Spinal cord (tissue), 10 donors: ENCODE measurements around the gene OR11A1. TPM values are rescaled to one million over a fixed set of nuclear protein-coding genes. Genes with fewer than 3 reads are reported as not detected.
A peak's percentile ranks its signal among the peaks of the same experiment; 100 is the strongest.

Experiments used
- DNase-seq, 6 donors: peaks; one replicate each; pipeline versions ENCODE4 v3.0.0 to v3.0.0-alpha.2; 2013 to 2015; ENCODE audit warnings: low spot score in 6 of 6, low read depth in 4 of 6
- H3K27ac ChIP-seq: one replicate; pipeline ENCODE4 v1.5.1; 2013; ENCODE audit warnings: low read depth, low read length, control low read depth
- H3K27me3 ChIP-seq: one replicate; pipeline ENCODE4 v1.6.1; 2013; ENCODE audit warnings: low read length; ENCODE audit not compliant: control insufficient read depth, insufficient read depth
- H3K36me3 ChIP-seq: one replicate; pipeline ENCODE4 v1.6.1; 2013; ENCODE audit warnings: low read length; ENCODE audit not compliant: control insufficient read depth, insufficient read depth
- H3K4me1 ChIP-seq: one replicate; pipeline ENCODE4 v1.6.1; 2013; ENCODE audit warnings: low read length; ENCODE audit not compliant: control insufficient read depth, insufficient read depth
- H3K4me3 ChIP-seq: one replicate; pipeline ENCODE4 v1.5.1; 2013; ENCODE audit warnings: low read depth, low read length, control low read depth
- H3K9me3 ChIP-seq: one replicate; pipeline ENCODE4 v1.6.1; 2013; ENCODE audit warnings: low read length; ENCODE audit not compliant: control insufficient read depth, insufficient read depth
- WGBS: methylation state at CpG from one replicate; pipeline ENCODE4 v1.1.5; 2013; ENCODE audit warnings: missing lambda C conversion rate; ENCODE audit not compliant: insufficient coverage; 5-methylcytosine and 5-hydroxymethylcytosine counted together
- polyA plus RNA-seq, 2 donors: library from polyadenylated mRNA; unstranded; fragments of 120-200 nt; gene quantifications; one replicate each; pipeline ENCODE4 v1.2.1, GENCODE V29; 2013; ENCODE audit not compliant: insufficient read length in 2 of 2
- total RNA-seq, 2 donors: library from RNA; depleted of rRNA in 1 of 2; stranded (reverse); fragments of 120-200 nt in 1 of 2; fragments of >200 nt in 1 of 2; gene quantifications; one replicate each; pipeline versions ENCODE4 v1.2.3 to v1.2.4, GENCODE V29; 2013 to 2014
- donor health status: healthy.

The OR11A1 gene
- total and polyA plus RNA-seq, 4 donors: not detected

DNA sequence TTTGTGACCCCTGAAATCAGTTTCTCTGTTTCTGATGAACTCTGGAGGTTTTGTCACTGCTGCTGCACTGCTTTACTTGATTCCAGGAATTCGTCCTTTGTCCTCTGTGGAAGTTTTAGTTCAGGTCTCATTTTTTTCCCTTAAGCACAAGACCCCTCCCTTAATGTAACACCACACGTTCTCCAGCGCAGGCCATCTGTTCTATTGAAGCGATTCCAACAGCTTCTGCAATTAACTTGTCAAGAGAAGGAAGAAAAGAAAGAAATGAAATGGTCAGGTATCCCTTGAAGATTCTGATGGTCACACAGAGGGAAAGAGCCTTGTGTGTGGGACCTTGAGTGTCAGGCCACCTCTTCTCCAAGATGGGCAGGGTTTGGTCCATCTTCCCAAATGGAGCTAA, 38.7 kb upstream of the OR11A1 start:
- no peak overlapping the region for H3K27ac ChIP-seq

GRCh38 chr6:29494131-29494530, 37.3 kb upstream of the OR11A1 start:
- Histone ChIP-seq H3K36me3 (no peaks in the 10 kb centered on the region), H3K27ac (no peak overlapping the region), H3K9me3 (no peaks in the 10 kb centered on the region), H3K27me3 (no peaks in the 10 kb centered on the region), H3K4me3 (no peak overlapping the region), H3K4me1 (no peaks in the 10 kb centered on the region)
- no peak for DNase-seq
- WGBS: 86% methylated on average over 1 of the region's 2 CpGs

More for the DNA sequence above, 38.7 kb upstream of the OR11A1 start:
- no peaks in the 10 kb centered on the region for H3K36me3 ChIP-seq
- WGBS: no CpG with 5 or more reads among the region's 4 CpGs
- H3K4me3 ChIP-seq: no peak overlapping the region
- no peaks in the 10 kb centered on the region for H3K27me3 ChIP-seq
- no peaks in the 10 kb centered on the region for H3K9me3 ChIP-seq
- no peaks in the 10 kb centered on the region for H3K4me1 ChIP-seq
- DNase-seq: peak in 1 of 6 donors; percentile 51

- Histone ChIP-seq H3K27me3 (no peaks in the 10 kb centered on the region), H3K36me3 (no peaks in the 10 kb centered on the region), H3K9me3 (no peaks in the 10 kb centered on the region), H3K27ac (no peak overlapping the region), H3K4me1 (no peaks in the 10 kb centered on the region), H3K4me3 (no peak overlapping the region)
- no peak for DNase-seq
- 83% methylated on average over 1 of the region's 2 CpGs for WGBS
Observed at GRCh38 chr6:29493261-29493660, 36.4 kb upstream of the OR11A1 start.

- Histone ChIP-seq H3K9me3 (no peaks in the 10 kb centered on the region), H3K4me1 (no peaks in the 10 kb centered on the region), H3K36me3 (no peaks in the 10 kb centered on the region), H3K4me3 (no peak overlapping the region), H3K27me3 (no peaks in the 10 kb centered on the region), H3K27ac (no peak overlapping the region)
- no peak for DNase-seq
- 100% methylated on average over 1 of the region's 4 CpGs for WGBS
Observed at GRCh38 chr6:29491574-29491973, 34.7 kb upstream of the OR11A1 start.

- no peak for DNase-seq
- Histone ChIP-seq H3K4me1 (no peaks in the 10 kb centered on the region), H3K36me3 (no peaks in the 10 kb centered on the region), H3K27me3 (no peaks in the 10 kb centered on the region), H3K27ac (no peak overlapping the region), H3K9me3 (no peaks in the 10 kb centered on the region), H3K4me3 (no peak overlapping the region)
- 75% methylated on average over 1 of the region's 2 CpGs for WGBS
Observed at GRCh38 chr6:29490552-29490951, 33.7 kb upstream of the OR11A1 start.

- no peak overlapping the region for H3K4me3 ChIP-seq
- no peak overlapping the region for H3K27ac ChIP-seq
Observed at GRCh38 chr6:29490055-29490454, 33.2 kb upstream of the OR11A1 start.

DNA sequence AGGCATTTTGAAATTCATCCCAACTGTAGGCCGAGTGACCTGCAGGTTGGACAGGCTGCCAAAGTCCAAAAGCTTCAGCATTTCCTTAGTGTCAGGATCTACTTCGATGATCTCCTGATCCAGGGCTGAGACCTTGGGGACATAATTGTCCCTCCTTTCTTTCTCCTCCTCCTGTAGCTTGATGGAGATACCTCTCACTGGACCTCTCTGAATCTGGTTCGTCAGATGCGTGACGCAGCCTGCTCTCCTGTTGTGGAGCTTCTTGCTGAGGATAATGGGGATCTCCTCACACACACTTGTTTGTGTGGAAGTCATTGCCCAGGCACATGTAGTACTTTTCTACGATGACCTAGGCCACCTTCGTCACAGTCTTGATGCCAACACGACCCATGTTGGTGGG, 32.4 kb upstream of the OR11A1 start:
- no peaks in the 10 kb centered on the region for H3K4me1 ChIP-seq
- no peak for DNase-seq
- no peaks in the 10 kb centered on the region for H3K27me3 ChIP-seq
- H3K27ac ChIP-seq: no peak overlapping the region
- no peak overlapping the region for H3K4me3 ChIP-seq
- 97% methylated on average over 5 of the region's 8 CpGs for WGBS
- no peaks in the 10 kb centered on the region for H3K9me3 ChIP-seq
- no peaks in the 10 kb centered on the region for H3K36me3 ChIP-seq

More at GRCh38 chr6:29490055-29490454, 33.2 kb upstream of the OR11A1 start:
- Histone ChIP-seq H3K4me1 (no peaks in the 10 kb centered on the region), H3K36me3 (no peaks in the 10 kb centered on the region), H3K9me3 (no peaks in the 10 kb centered on the region), H3K27me3 (no peaks in the 10 kb centered on the region)
- DNase-seq: no peak
- WGBS: 93% methylated on average over 2 of the region's 3 CpGs

DNA sequence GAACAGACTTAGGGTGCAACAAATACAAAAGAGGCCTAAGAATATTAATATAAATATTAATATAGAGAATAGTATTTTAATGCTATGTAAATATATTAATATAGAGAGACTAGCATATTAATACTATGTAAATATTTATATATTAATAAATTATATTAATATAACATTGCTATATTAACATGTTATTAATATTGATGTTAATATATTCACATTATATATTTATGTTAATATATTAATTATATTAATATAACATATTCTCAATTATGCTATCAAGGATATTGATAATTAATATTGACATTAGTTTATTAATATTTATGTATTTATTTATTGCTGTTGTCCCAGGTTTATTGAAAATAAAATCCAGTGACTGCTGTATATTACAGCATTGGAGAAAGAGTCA, 32.0 kb upstream of the OR11A1 start:
- Histone ChIP-seq H3K9me3 (no peaks in the 10 kb centered on the region), H3K36me3 (no peaks in the 10 kb centered on the region), H3K27me3 (no peaks in the 10 kb centered on the region), H3K4me1 (no peaks in the 10 kb centered on the region), H3K4me3 (no peak overlapping the region), H3K27ac (no peak overlapping the region)
- DNase-seq: no peak

DNA sequence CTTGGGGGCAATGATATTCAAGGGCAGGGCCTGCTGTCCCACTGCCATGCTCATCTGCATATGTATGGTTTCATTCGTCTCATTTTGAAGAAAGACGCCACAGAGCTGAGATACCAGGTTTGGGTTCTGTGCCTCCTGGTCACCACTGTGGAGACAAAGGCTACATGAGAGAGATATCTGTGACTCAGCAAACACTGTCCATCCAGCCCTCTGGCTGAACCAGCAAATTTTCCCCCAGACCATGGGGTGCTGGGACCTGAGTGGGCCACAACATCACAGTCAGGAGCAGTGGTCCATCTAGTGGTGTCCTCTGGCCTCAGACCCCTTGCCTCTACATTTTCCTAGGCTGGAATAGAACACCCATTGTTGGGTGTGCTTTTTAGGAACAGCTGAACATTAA, 30.8 kb upstream of the OR11A1 start, which contains the start of gene MAS1L:
TSS of gene MAS1L (minus strand) at position 297 of the 400 bp plus-strand sequence. CDS start at position 243, 54 bp downstream.
- Histone ChIP-seq H3K36me3 (no peaks in the 10 kb centered on the region), H3K9me3 (no peaks in the 10 kb centered on the region), H3K27ac (no peak within 1 kb of the TSS), H3K4me3 (no peak within 1 kb of the TSS), H3K4me1 (no peaks in the 10 kb centered on the region), H3K27me3 (no peaks in the 10 kb centered on the region)
- no peak for DNase-seq
- WGBS: 60% methylated on average over 2 of the region's 2 CpGs

DNA sequence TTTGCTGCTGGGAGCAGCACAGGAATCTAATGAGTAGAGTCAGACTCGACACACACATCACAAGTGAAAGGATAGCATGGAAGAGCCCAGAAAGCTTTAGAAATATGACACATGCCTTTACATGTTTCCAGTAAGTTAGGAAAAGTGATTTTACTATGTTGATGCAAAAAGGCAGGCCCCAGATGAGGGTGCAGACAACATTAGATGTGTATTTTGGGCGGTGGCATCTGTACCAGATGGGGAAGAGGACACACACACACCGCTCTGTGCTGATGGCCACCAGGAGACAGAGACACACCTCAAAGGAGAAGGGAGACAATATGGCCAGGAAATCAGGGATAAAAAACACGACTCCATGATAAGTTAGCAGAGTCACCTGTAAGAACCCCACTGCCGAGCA, 30.3 kb upstream of the OR11A1 start:
- WGBS: 93% methylated on average over 5 of the region's 5 CpGs

More for the DNA sequence above, 30.3 kb upstream of the OR11A1 start:
- H3K27ac ChIP-seq: no peak overlapping the region
- no peak for DNase-seq
- H3K27me3 ChIP-seq: no peaks in the 10 kb centered on the region
- H3K9me3 ChIP-seq: no peaks in the 10 kb centered on the region
- H3K4me3 ChIP-seq: no peak overlapping the region
- no peaks in the 10 kb centered on the region for H3K4me1 ChIP-seq
- no peaks in the 10 kb centered on the region for H3K36me3 ChIP-seq
